DND-41 (cell line): ENCODE data around the gene AVEN.

ENCODE experiments used
- EZH2 ChIP-seq: IDR thresholded peaks from 3 replicates; pipeline ENCODE4 v1.6.1; 2012; ENCODE audit warnings: borderline replicate concordance, low read depth, mild to moderate bottlenecking, moderate library complexity, low read length, inconsistent platforms; ENCODE audit not compliant: severe bottlenecking
- TF ChIP-seq, protein P1 (sequence below): IDR thresholded peaks from 2 replicates; pipeline ENCODE4 v1.5.1; 2012; ENCODE audit warnings: borderline replicate concordance, low read length, moderate library complexity, mild to moderate bottlenecking; ENCODE audit not compliant: poor library complexity, severe bottlenecking; ENCODE audit errors: extremely low read depth

- TF ChIP-seq, protein P1, sequence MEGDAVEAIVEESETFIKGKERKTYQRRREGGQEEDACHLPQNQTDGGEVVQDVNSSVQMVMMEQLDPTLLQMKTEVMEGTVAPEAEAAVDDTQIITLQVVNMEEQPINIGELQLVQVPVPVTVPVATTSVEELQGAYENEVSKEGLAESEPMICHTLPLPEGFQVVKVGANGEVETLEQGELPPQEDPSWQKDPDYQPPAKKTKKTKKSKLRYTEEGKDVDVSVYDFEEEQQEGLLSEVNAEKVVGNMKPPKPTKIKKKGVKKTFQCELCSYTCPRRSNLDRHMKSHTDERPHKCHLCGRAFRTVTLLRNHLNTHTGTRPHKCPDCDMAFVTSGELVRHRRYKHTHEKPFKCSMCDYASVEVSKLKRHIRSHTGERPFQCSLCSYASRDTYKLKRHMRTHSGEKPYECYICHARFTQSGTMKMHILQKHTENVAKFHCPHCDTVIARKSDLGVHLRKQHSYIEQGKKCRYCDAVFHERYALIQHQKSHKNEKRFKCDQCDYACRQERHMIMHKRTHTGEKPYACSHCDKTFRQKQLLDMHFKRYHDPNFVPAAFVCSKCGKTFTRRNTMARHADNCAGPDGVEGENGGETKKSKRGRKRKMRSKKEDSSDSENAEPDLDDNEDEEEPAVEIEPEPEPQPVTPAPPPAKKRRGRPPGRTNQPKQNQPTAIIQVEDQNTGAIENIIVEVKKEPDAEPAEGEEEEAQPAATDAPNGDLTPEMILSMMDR = no peak
- TF ChIP-seq EZH2 = no peak
Measured at GRCh38 chr15:34010921-34011320, 28.1 kb downstream of the AVEN start.
